Ovary (tissue), 9 donors: ENCODE data around the gene CCDC7. TPM values are rescaled to one million over a fixed set of nuclear protein-coding genes. Genes with fewer than 3 reads are reported as not detected.

Source experiments
- DNase-seq, 5 donors: peaks; one replicate each; pipeline ENCODE4 v3.0.0-alpha.2; 2019 to 2020
- H3K27ac ChIP-seq, 2 donors: fragments of 200-600 bp; one replicate each; pipeline versions ENCODE4 v1.5.1 to v1.8.0; 2019 to 2022
- H3K27me3 ChIP-seq: fragments of 200-600 bp; one replicate; pipeline ENCODE4 v1.8.0; 2022
- H3K36me3 ChIP-seq: fragments of 200-600 bp; sonication (generic); one replicate; pipeline ENCODE4 v1.5.1; 2019
- H3K4me1 ChIP-seq: one replicate; pipeline ENCODE4 v1.8.1; 2013; ENCODE audit warnings: mild to moderate bottlenecking, moderate library complexity; ENCODE audit not compliant: insufficient read depth
- H3K4me3 ChIP-seq: fragments of 200-600 bp; sonication (generic); one replicate; pipeline ENCODE4 v1.5.1; 2017
- H3K9me3 ChIP-seq, 2 donors: fragments of 200-600 bp in 1 of 2; sonication (generic) in 1 of 2; one replicate each; pipeline versions ENCODE4 v1.5.1 to v1.8.1; 2013 to 2019; ENCODE audit warnings: mild to moderate bottlenecking in 1 of 2, moderate library complexity in 1 of 2
- CTCF ChIP-seq, 3 donors: fragments of 450-650 bp in 2 of 3; fragments of 200-600 bp in 1 of 3; IDR thresholded peaks; one replicate each; pipeline versions ENCODE4 v1.5.1 to v1.8.0; 2016 to 2022; ENCODE audit warnings: antibody characterized with exemption in 3 of 3, mild to moderate bottlenecking in 1 of 3
- EP300 ChIP-seq: sonication (generic); formaldehyde crosslinking; IDR thresholded peaks from one replicate; pipeline ENCODE4 v1.6.1; 2017; ENCODE audit warnings: antibody characterized with exemption
- POLR2A ChIP-seq: fragments of 450-650 bp; IDR thresholded peaks from one replicate; pipeline ENCODE4 v1.6.1; 2017; ENCODE audit warnings: antibody characterized with exemption, mild to moderate bottlenecking, moderate library complexity
- WGBS, 3 donors: extraction: QIAGEN DNeasy Blood & Tissue Kit in 1 of 3; methylation state at CpG; one replicate each; pipeline versions ENCODE4 v1.1.5 to v1.1.7; 2013 to 2017; 5-methylcytosine and 5-hydroxymethylcytosine counted together
- intact Hi-C, 4 donors: fragments of 100-400 bp; cut with DNase I; formaldehyde crosslinking; loops; one replicate each; pipeline versions ENCODE4 v1.11.0 to v1.15.1; 2022 to 2023
- polyA plus RNA-seq, 2 donors: library from polyadenylated mRNA; stranded (reverse); fragments of 200-250 nt in 1 of 2; fragments of 350-450 nt in 1 of 2; fragmentation: Illumina TruSeq in 1 of 2; extraction: RNeasy Lipid Tissue Mini Kit (QIAGEN cat#74804) in 1 of 2; gene quantifications; one replicate each; pipeline ENCODE4 v1.2.3, GENCODE V29; 2013 to 2014
- total RNA-seq, 7 donors: library from RNA; depleted of rRNA in 2 of 7; stranded (reverse); fragments of >200 nt in 2 of 7; fragmentation: NEBNext Ultra II Directional in 3 of 7; extraction: Animal tissue kit (Norgen Biotek cat#: 25700) in 3 of 7; gene quantifications; one replicate each; pipeline versions ENCODE4 v1.1.0 to v1.2.4, GENCODE V29; 2016 to 2023
- donor health status: DM: no; HTN: no; CAD: no; lungs with moderate emphysema.
- donor health status: DM: no; HTN: no; CAD: no.
- donor health status: Bipolar disorder and iron deficiency.
- donor health status: DM: yes; HTN: yes; CAD: no.
- donor health status: DM: no; HTN: no; CAD: no.
- donor health status: DM: yes; HTN: yes; CAD: no.

The CCDC7 gene
- total and polyA plus RNA-seq, 9 donors = 1.2 to 83.4 (median 47.2) TPM

GRCh38 chr10:32459051-32459698 lies 13.2 kb downstream of the CCDC7 start:
- TF ChIP-seq EP300 = no peak
- no peak for TF ChIP-seq CTCF (IDR thresholded peaks at IDR 0.05)
- no peak for TF ChIP-seq POLR2A
- no peak for DNase-seq
- Histone ChIP-seq H3K9me3 (no peaks in the 10 kb centered on the region), H3K36me3 (no peaks in the 10 kb centered on the region), H3K4me1 (no peaks in the 10 kb centered on the region), H3K27me3 (no peaks in the 10 kb centered on the region), H3K4me3 (no peak overlapping the region), H3K27ac (no peak overlapping the region)
- 90 to 99% (median 91%) methylated on average over 1 of the region's 1 CpG for WGBS, 3 donors
- intact Hi-C loops = no loop called here

DNA sequence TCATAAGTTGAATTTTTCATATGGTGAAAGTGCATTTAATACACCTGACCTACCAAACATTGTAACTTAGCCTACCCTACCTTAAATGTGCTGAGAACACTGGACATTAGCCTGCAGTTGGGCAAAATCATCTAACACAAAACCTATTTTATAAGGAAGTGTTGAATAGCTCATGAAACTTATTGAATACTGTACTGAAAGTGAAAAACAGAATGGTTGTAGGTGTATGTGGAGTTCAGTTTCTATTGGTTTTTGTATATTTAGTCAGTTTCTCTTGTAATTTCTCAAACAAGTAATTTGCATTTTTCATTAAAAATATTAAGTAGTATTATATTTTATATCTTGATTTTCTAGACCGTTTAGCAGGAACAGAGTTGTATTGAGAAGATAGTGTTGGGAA lies 15.3 kb downstream of the CCDC7 start:
- Histone ChIP-seq H3K36me3 (no peaks in the 10 kb centered on the region), H3K9me3 (no peaks in the 10 kb centered on the region), H3K4me1 (no peaks in the 10 kb centered on the region), H3K27me3 (no peaks in the 10 kb centered on the region), H3K27ac (no peak overlapping the region), H3K4me3 (no peak overlapping the region)
- intact Hi-C loops = no loop called here
- TF ChIP-seq EP300 (no peak), POLR2A (no peak), CTCF (IDR thresholded peaks at IDR 0.05) (no peak)
- 88 to 91% (median 91%) methylated on average over 1 of the region's 1 CpG for WGBS, 3 donors
- DNase-seq = no peak

- Histone ChIP-seq H3K4me3 (no peak overlapping the region), H3K4me1 (no peaks in the 10 kb centered on the region), H3K27ac (no peak overlapping the region), H3K9me3 (no peaks in the 10 kb centered on the region), H3K36me3 (no peaks in the 10 kb centered on the region), H3K27me3 (no peaks in the 10 kb centered on the region)
- no peak for DNase-seq
- TF ChIP-seq POLR2A (no peak), CTCF (IDR thresholded peaks at IDR 0.05) (no peak), EP300 (no peak)
- intact Hi-C loops = no loop called here
- 94 to 100% (median 98%) methylated on average over 1 of the region's 1 CpG for WGBS, 3 donors
Measured at GRCh38 chr10:32471232-32471631, 25.3 kb downstream of the CCDC7 start.

GRCh38 chr10:32477499-32477898 lies 31.6 kb downstream of the CCDC7 start:
- TF ChIP-seq CTCF (IDR thresholded peaks at IDR 0.05) (no peak), EP300 (no peak)
- Histone ChIP-seq H3K4me1 (no peaks in the 10 kb centered on the region), H3K27me3 (no peaks in the 10 kb centered on the region), H3K36me3 (no peaks in the 10 kb centered on the region), H3K4me3 (no peak overlapping the region), H3K9me3 (no peaks in the 10 kb centered on the region), H3K27ac (no peak overlapping the region)
- 88 to 100% (median 93%) methylated on average over 1 of the region's 1 CpG for WGBS, 3 donors
- intact Hi-C loops = no loop called here
- DNase-seq = no peak
